Measurements from ENCODE around the gene RNF20. TPM values are rescaled to one million over a fixed set of nuclear protein-coding genes. Genes with fewer than 3 reads are reported as not detected.
A peak's percentile ranks its signal among the peaks of the same experiment; 100 is the strongest.
"Not testable (repeated sequence)": the region's sequence is repeated elsewhere in the genome, so short reads cannot be mapped to it uniquely, and the experiment has no call there.

The RNF20 gene
- total RNA-seq, 2 donors from 2014 or later = 29.8 to 34.9 TPM

DNA sequence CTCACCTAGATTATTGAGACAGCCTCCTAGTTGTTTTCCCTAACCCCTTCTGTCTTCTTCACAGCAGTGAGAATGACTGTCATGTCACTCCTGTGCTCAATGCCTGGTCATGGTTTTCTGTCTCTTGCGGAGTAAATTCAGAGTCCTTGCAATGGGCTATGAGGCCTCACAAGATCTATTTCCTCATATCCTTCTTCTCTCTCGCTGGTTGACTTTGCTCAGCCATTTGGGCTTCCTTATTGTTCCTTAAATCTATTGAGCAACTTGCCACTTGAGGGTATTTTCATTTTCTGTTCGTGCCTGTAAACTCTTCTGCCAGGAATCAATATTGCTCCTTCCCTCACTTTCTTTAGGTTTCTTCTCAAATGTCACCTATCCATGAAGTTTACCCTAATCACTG, 52.1 kb downstream of the RNF20 start:
- no peaks in the 10 kb centered on the region for H3K4me1 Mint-ChIP-seq
- no peak for ATAC-seq
- no peaks in the 10 kb centered on the region for H3K9me3 ChIP-seq (ENCODE audit: control insufficient read depth, low read length, poor library complexity, severe bottlenecking)
- no peak for DNase-seq
- H3K27me3 Mint-ChIP-seq = no peaks in the 10 kb centered on the region
- no peak overlapping the region for H3K27ac Mint-ChIP-seq
- H3K4me3 Mint-ChIP-seq = no peak overlapping the region
- no peaks in the 10 kb centered on the region for H3K36me3 Mint-ChIP-seq (ENCODE audit: low read depth)

- Mint-ChIP-seq H3K36me3 (ENCODE audit: low read depth) (no peaks in the 10 kb centered on the region), H3K4me3 (no peak overlapping the region), H3K27ac (no peak overlapping the region), H3K4me1 (no peaks in the 10 kb centered on the region), H3K27me3 (no peaks in the 10 kb centered on the region)
- no peaks in the 10 kb centered on the region for H3K9me3 ChIP-seq (ENCODE audit: control insufficient read depth, low read length, poor library complexity, severe bottlenecking)
- no peak for ATAC-seq
- no peak for DNase-seq
Measured at GRCh38 chr9:101586651-101587050, 53.0 kb downstream of the RNF20 start.

DNA sequence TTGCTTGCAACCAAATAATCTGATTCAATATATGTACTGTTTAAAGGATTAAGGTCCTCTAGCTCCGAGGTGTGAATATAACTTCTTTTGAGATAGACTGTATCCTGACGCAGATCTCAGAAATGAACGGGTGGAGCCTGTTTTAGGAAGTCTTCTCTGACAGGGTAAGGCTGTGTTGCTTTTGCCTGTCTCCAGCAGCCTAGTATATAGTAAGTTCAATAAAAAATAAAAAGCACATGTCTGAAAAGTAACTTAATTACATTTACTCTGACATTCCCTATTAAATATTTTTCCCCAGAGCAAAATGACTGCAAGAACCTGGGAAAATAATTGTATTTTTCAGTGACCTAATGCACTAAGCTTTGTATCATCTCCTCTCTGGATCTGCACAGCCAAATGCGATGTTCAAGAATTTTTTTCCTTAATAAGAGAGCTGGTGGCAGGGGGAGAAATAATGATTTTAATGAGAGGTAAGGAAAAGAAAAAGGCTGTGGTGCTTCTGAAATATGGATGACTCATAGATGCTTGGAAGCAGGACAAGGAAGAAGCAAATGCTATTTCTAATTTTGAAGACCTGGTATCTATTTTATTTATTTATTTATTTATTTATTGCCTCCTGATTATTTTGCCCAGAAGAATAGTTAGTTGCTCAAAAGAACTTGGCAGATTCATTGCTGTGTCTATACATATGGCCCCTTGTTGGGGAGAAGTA, 53.8 kb downstream of the RNF20 start:
- no peaks in the 10 kb centered on the region for H3K36me3 Mint-ChIP-seq (ENCODE audit: low read depth)

GRCh38 chr9:101590074-101590473, 56.4 kb downstream of the RNF20 start:
- H3K4me1 Mint-ChIP-seq; ATAC-seq; H3K4me3 Mint-ChIP-seq; H3K27ac Mint-ChIP-seq; H3K27me3 Mint-ChIP-seq; H3K9me3 ChIP-seq (ENCODE audit: control insufficient read depth, low read length, poor library complexity, severe bottlenecking); DNase-seq; H3K36me3 Mint-ChIP-seq (ENCODE audit: low read depth): not testable (repeated sequence)

More for the DNA sequence above, 53.8 kb downstream of the RNF20 start:
- Mint-ChIP-seq H3K4me3 (no peak overlapping the region), H3K27me3 (peaks cover 7% of the 10 kb centered on the region), H3K27ac (no peak overlapping the region), H3K4me1 (no peaks in the 10 kb centered on the region)
- DNase-seq = no peak
- H3K9me3 ChIP-seq (ENCODE audit: control insufficient read depth, low read length, poor library complexity, severe bottlenecking) = no peaks in the 10 kb centered on the region
- no peak for ATAC-seq

DNA sequence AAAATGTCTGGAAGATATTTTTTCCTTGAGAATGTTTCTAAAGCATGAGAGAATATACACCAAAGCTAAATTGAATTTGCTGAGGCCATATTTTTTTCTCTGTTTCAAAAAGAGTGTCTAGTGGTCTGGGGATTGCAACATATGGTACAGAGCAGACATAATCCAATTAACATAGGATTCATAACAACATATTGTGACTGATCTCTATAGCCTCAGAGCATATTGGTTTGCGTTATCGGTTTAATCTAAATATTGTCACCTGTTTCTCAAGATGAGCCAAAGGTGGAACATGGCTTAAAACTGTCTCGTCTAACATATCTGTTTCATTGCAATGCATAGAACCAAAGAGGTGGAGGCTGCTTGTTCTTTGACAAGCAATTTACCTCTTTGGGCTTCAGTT, 57.2 kb downstream of the RNF20 start:
- H3K4me1 Mint-ChIP-seq = no peaks in the 10 kb centered on the region
- H3K9me3 ChIP-seq (ENCODE audit: control insufficient read depth, low read length, poor library complexity, severe bottlenecking) = no peaks in the 10 kb centered on the region
- no peak overlapping the region for H3K4me3 Mint-ChIP-seq
- H3K27me3 Mint-ChIP-seq = peaks cover 7% of the 10 kb centered on the region
- no peaks in the 10 kb centered on the region for H3K36me3 Mint-ChIP-seq (ENCODE audit: low read depth)
- DNase-seq = no peak
- no peak for ATAC-seq
- H3K27ac Mint-ChIP-seq = no peak overlapping the region

GRCh38 chr9:101591787-101592446, 58.3 kb downstream of the RNF20 start:
- DNase-seq (no peak), ATAC-seq (no peak)
- H3K36me3 Mint-ChIP-seq (ENCODE audit: low read depth) = no peaks in the 10 kb centered on the region
- H3K9me3 ChIP-seq (ENCODE audit: control insufficient read depth, low read length, poor library complexity, severe bottlenecking) = no peaks in the 10 kb centered on the region
- H3K4me1 Mint-ChIP-seq = no peaks in the 10 kb centered on the region
- H3K27ac Mint-ChIP-seq = no peak overlapping the region
- H3K27me3 Mint-ChIP-seq = peaks cover 13% of the 10 kb centered on the region
- H3K4me3 Mint-ChIP-seq = no peak overlapping the region

DNA sequence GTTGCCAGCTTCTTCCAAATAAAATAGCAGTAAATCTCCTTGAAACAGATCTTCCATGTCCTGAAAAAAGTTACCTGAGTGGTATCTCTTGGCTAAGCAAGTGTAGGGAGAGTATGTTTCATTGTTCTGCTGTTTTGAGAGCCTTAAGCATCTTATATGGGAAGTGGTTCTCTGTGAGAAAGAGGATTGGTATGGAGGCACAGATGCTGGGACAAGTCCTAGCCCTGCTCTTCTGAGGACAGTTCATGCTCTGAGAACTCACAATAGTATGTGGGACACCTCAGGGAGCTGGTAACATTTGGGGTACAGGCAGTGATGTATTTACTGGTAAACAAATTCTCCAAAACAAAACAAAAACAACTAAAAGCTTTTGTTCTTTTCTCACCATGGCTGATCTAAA, 59.1 kb downstream of the RNF20 start:
- no peaks in the 10 kb centered on the region for H3K4me1 Mint-ChIP-seq
- DNase-seq (no peak), ATAC-seq (no peak)
- H3K36me3 Mint-ChIP-seq (ENCODE audit: low read depth) = no peaks in the 10 kb centered on the region
- no peak overlapping the region for H3K4me3 Mint-ChIP-seq
- no peak overlapping the region for H3K27ac Mint-ChIP-seq
- H3K27me3 Mint-ChIP-seq = peaks cover 16% of the 10 kb centered on the region
- no peaks in the 10 kb centered on the region for H3K9me3 ChIP-seq (ENCODE audit: control insufficient read depth, low read length, poor library complexity, severe bottlenecking)

GRCh38 chr9:101593345-101593744, 59.7 kb downstream of the RNF20 start:
- ATAC-seq = no peak

DNA sequence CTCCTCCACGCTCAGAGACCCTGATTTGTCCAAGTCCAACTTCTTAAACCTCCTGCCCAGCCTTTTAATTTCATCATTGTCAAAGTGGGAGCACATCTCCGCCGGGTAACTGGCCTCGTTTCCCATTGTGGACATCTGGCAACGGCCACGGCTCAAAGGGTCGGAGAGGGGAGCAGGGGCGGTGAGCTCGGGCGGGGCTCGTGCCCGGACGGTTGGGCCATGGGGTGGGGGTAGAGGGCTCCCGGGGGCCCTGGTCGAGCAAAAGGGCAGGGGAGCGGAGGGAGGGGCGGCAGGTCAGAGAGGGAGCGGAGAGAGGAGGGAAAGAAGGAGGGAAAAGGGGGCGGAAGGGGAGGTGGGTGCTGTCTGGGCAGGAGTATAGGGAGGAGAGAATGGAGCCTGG, 61.1 kb downstream of the RNF20 start, which contains the start of gene PPP3R2:
TSS of gene PPP3R2 (minus strand) at position 174 of the 400 bp plus-strand sequence. CDS start at position 126, 48 bp downstream.
- H3K36me3 Mint-ChIP-seq (ENCODE audit: low read depth) = no peaks in the 10 kb centered on the region
- no peaks in the 10 kb centered on the region for H3K9me3 ChIP-seq (ENCODE audit: control insufficient read depth, low read length, poor library complexity, severe bottlenecking)
- H3K27me3 Mint-ChIP-seq = peaks cover 16% of the 10 kb centered on the region
- no peak within 1 kb of the TSS for H3K27ac Mint-ChIP-seq
- DNase-seq (no peak), ATAC-seq (no peak)
- no peak within 1 kb of the TSS for H3K4me3 Mint-ChIP-seq
- no peaks in the 10 kb centered on the region for H3K4me1 Mint-ChIP-seq

More at GRCh38 chr9:101593345-101593744, 59.7 kb downstream of the RNF20 start:
- DNase-seq = no peak
- Mint-ChIP-seq H3K4me1 (no peaks in the 10 kb centered on the region), H3K36me3 (ENCODE audit: low read depth) (no peaks in the 10 kb centered on the region), H3K27ac (no peak overlapping the region), H3K27me3 (peaks cover 16% of the 10 kb centered on the region), H3K4me3 (no peak overlapping the region)
- H3K9me3 ChIP-seq (ENCODE audit: control insufficient read depth, low read length, poor library complexity, severe bottlenecking) = no peaks in the 10 kb centered on the region

- peaks cover 2% of the 10 kb centered on the region for H3K4me1 Mint-ChIP-seq
- DNase-seq (no peak), ATAC-seq (peak; percentile 48)
- H3K27ac Mint-ChIP-seq = peak overlapping the region; percentile 11
- peaks cover 4% of the 10 kb centered on the region for H3K36me3 Mint-ChIP-seq (ENCODE audit: low read depth)
- H3K9me3 ChIP-seq (ENCODE audit: control insufficient read depth, low read length, poor library complexity, severe bottlenecking) = no peaks in the 10 kb centered on the region
- no peak overlapping the region for H3K4me3 Mint-ChIP-seq
- H3K27me3 Mint-ChIP-seq = peaks cover 45% of the 10 kb centered on the region
Measured at GRCh38 chr9:101601904-101602765, 68.5 kb downstream of the RNF20 start.

DNA sequence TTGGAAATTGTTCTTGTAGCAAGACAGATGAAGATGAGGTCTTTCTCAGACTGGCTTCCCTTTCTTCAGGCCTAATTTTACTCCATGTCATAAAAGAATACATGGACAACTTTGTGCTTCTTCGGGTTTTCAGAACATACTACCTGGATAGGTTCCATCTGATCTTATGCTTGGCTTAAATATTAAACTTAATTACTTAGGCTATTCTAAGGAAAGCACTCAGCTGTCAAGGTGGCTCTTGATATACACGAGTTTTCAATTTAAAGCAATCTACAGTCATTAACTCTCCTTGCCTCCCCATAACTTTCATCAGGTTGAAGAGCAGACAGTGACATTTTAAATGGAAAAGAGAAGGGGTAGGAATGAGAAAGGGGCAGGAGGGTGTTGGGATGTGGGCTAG, 70.6 kb downstream of the RNF20 start:
- H3K36me3 Mint-ChIP-seq (ENCODE audit: low read depth) = peaks cover 4% of the 10 kb centered on the region
- no peak overlapping the region for H3K4me3 Mint-ChIP-seq
- DNase-seq = no peak
- no peak overlapping the region for H3K27ac Mint-ChIP-seq
- no peak for ATAC-seq
- H3K4me1 Mint-ChIP-seq = peaks cover 2% of the 10 kb centered on the region
- peaks cover 63% of the 10 kb centered on the region for H3K27me3 Mint-ChIP-seq
- no peaks in the 10 kb centered on the region for H3K9me3 ChIP-seq (ENCODE audit: control insufficient read depth, low read length, poor library complexity, severe bottlenecking)

DNA sequence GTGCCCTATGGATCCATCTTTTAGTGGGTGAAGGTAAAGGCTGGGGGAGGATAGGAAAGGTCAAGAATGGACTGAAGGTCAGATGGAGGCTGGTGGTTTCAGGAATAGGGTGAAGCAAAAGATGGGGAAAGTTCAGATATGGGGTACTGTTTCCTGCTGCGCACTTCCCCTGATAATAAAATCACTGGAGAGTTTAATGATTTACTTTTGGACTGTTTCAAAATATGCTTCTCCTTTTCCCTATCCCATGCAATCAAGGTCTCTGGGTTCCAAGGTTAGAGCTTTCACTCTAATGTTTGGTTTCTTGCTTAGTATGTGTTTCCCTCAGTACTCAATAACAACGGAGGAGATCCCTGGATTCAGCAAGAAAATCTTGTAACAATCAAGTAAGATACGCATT, 71.9 kb downstream of the RNF20 start:
- Mint-ChIP-seq H3K4me1 (peaks cover 2% of the 10 kb centered on the region), H3K27me3 (peaks cover 57% of the 10 kb centered on the region), H3K36me3 (ENCODE audit: low read depth) (peaks cover under 1% of the 10 kb centered on the region), H3K27ac (no peak overlapping the region), H3K4me3 (no peak overlapping the region)
- DNase-seq (no peak), ATAC-seq (no peak)
- no peaks in the 10 kb centered on the region for H3K9me3 ChIP-seq (ENCODE audit: control insufficient read depth, low read length, poor library complexity, severe bottlenecking)

Data from T-helper 17 cell (primary cell).